Cardiac muscle cell (in vitro differentiated cells and primary cell): ENCODE results near the gene NGLY1. TPM values are rescaled to one million over a fixed set of nuclear protein-coding genes. Genes with fewer than 3 reads are reported as not detected.

Source experiments
- DNase-seq, 2 donors: peaks; one replicate each; pipeline versions ENCODE4 v3.0.0 to v3.0.0-alpha.2; 2010 to 2017; ENCODE audit warnings: low read depth in 1 of 2, low spot score in 1 of 2
- H3K27ac ChIP-seq: fragments of 200-600 bp; sonication (generic); 2 replicates; pipeline ENCODE4 v1.5.1; 2016
- H3K27me3 ChIP-seq: fragments of 200-600 bp; sonication (generic); 2 replicates; pipeline ENCODE4 v1.6.0; 2016; ENCODE audit warnings: control low read depth
- H3K36me3 ChIP-seq: fragments of 200-600 bp; sonication (generic); 2 replicates; pipeline ENCODE4 v1.5.1; 2016; ENCODE audit warnings: control low read depth
- H3K4me1 ChIP-seq: fragments of 200-600 bp; sonication (generic); 2 replicates; pipeline ENCODE4 v1.8.1; 2017; ENCODE audit warnings: low read depth, mild to moderate bottlenecking, mixed run types
- H3K4me3 ChIP-seq: fragments of 200-600 bp; sonication (generic); 2 replicates; pipeline ENCODE4 v1.5.1; 2016; ENCODE audit warnings: mild to moderate bottlenecking
- H3K9me3 ChIP-seq: fragments of 200-600 bp; sonication (generic); 2 replicates; pipeline ENCODE4 v1.5.1; 2017; ENCODE audit warnings: low read depth, mild to moderate bottlenecking, control low read depth
- CTCF ChIP-seq: IDR thresholded peaks from 2 replicates; pipeline ENCODE4 v1.5.1; 2012; ENCODE audit warnings: low read depth, mild to moderate bottlenecking, low read length
- polyA plus RNA-seq: library from polyadenylated mRNA; unstranded; fragments of >200 nt; fragmentation: Nextera tagmentation; extraction: Ambion mirVana; gene quantifications from 2 replicates; pipeline ENCODE4 v1.2.1, GENCODE V29; 2016
- total RNA-seq: library from RNA; depleted of rRNA; stranded (reverse); fragments of >200 nt; gene quantifications from 2 replicates; pipeline ENCODE4 v1.2.3, GENCODE V29; 2016

The NGLY1 gene
- total and polyA plus RNA-seq, 2 experiments from 2014 or later = 43.0 to 54.5 TPM

- Histone ChIP-seq H3K9me3 (no peaks in the 10 kb centered on the region), H3K4me3 (no peak overlapping the region), H3K27ac (no peak overlapping the region), H3K4me1 (no peaks in the 10 kb centered on the region), H3K27me3 (no peaks in the 10 kb centered on the region), H3K36me3 (no peaks in the 10 kb centered on the region)
- TF ChIP-seq CTCF = no peak
- no peak for DNase-seq
Measured at GRCh38 chr3:25708036-25708435, 75.2 kb downstream of the NGLY1 start.

- no peaks in the 10 kb centered on the region for H3K9me3 ChIP-seq
- H3K36me3 ChIP-seq = no peaks in the 10 kb centered on the region
- no peaks in the 10 kb centered on the region for H3K27me3 ChIP-seq
- no peak for DNase-seq
- H3K4me1 ChIP-seq = no peaks in the 10 kb centered on the region
- no peak for TF ChIP-seq CTCF
- no peak overlapping the region for H3K4me3 ChIP-seq
- H3K27ac ChIP-seq = no peak overlapping the region
Measured at GRCh38 chr3:25707268-25707926, 75.8 kb downstream of the NGLY1 start.

GRCh38 chr3:25706213-25706612 is 77.0 kb downstream of the NGLY1 start:
- TF ChIP-seq CTCF = no peak
- Histone ChIP-seq H3K9me3 (no peaks in the 10 kb centered on the region), H3K36me3 (no peaks in the 10 kb centered on the region), H3K27ac (no peak overlapping the region), H3K27me3 (no peaks in the 10 kb centered on the region), H3K4me1 (no peaks in the 10 kb centered on the region), H3K4me3 (no peak overlapping the region)
- no peak for DNase-seq

- no peaks in the 10 kb centered on the region for H3K36me3 ChIP-seq
- no peak for TF ChIP-seq CTCF
- H3K27me3 ChIP-seq = no peaks in the 10 kb centered on the region
- H3K27ac ChIP-seq = no peak overlapping the region
- DNase-seq = no peak
- H3K4me3 ChIP-seq = no peak overlapping the region
- no peaks in the 10 kb centered on the region for H3K4me1 ChIP-seq
- no peaks in the 10 kb centered on the region for H3K9me3 ChIP-seq
Measured at GRCh38 chr3:25697553-25697952, 85.7 kb downstream of the NGLY1 start.

GRCh38 chr3:25695731-25696420 is 87.4 kb downstream of the NGLY1 start:
- H3K36me3 ChIP-seq = no peaks in the 10 kb centered on the region
- no peak for DNase-seq
- H3K27ac ChIP-seq = no peak overlapping the region
- no peaks in the 10 kb centered on the region for H3K27me3 ChIP-seq
- H3K9me3 ChIP-seq = no peaks in the 10 kb centered on the region
- TF ChIP-seq CTCF = no peak
- no peaks in the 10 kb centered on the region for H3K4me1 ChIP-seq
- H3K4me3 ChIP-seq = no peak overlapping the region
